CD8-positive, alpha-beta memory T cell (primary cell): ENCODE measurements around the gene STAP2. TPM values are rescaled to one million over a fixed set of nuclear protein-coding genes. Genes with fewer than 3 reads are reported as not detected.
A peak's percentile ranks its signal among the peaks of the same experiment; 100 is the strongest.
"Not testable (repeated sequence)": the region's sequence is repeated elsewhere in the genome, so short reads cannot be mapped to it uniquely, and the experiment has no call there.

Experiments used
- CTCF ChIA-PET: fragments of 350-600 bp; sonication (Branson Sonifier 250); formaldehyde crosslinking; loops from one replicate; lab custom pipeline; 2021; ENCODE audit warnings: antibody characterized with exemption; lab: Charles Lee
- POLR2A ChIA-PET: fragments of 350-600 bp; sonication (Branson Sonifier 250); formaldehyde crosslinking; loops from one replicate; lab custom pipeline; 2021; ENCODE audit warnings: antibody characterized with exemption; lab: Charles Lee
- DNase-seq, 5 donors: peaks; one replicate each; pipeline versions ENCODE4 v3.0.0 to v3.0.0-alpha.2; 2020 to 2022; ENCODE audit warnings: mixed read lengths in 1 of 5
- H3K27ac ChIP-seq: one replicate; pipeline ENCODE4 v1.7.0; 2013; ENCODE audit warnings: low read depth, mild to moderate bottlenecking, low read length, moderate library complexity
- H3K27me3 ChIP-seq: 2 replicates; pipeline ENCODE4 v1.7.0; 2013; ENCODE audit warnings: low read length, mild to moderate bottlenecking; ENCODE audit not compliant: insufficient read depth, poor library complexity, severe bottlenecking
- H3K36me3 ChIP-seq: 2 replicates; pipeline ENCODE4 v1.7.0; 2013; ENCODE audit warnings: mild to moderate bottlenecking, low read length, moderate library complexity; ENCODE audit not compliant: insufficient read depth
- H3K4me1 ChIP-seq: 2 replicates; pipeline ENCODE4 v1.7.0; 2013; ENCODE audit warnings: mild to moderate bottlenecking, low read length, moderate library complexity; ENCODE audit not compliant: insufficient read depth
- H3K4me3 ChIP-seq: 2 replicates; pipeline ENCODE4 v1.7.0; 2013; ENCODE audit warnings: mild to moderate bottlenecking, low read length
- H3K9me3 ChIP-seq: 2 replicates; pipeline ENCODE4 v1.7.0; 2013; ENCODE audit warnings: mild to moderate bottlenecking, low read length
- H3K27ac Mint-ChIP-seq, 8 donors: one replicate each; pipeline ENCODE4 v1.8.0; 2020 to 2021; ENCODE audit warnings: mixed read lengths in 8 of 8, mild to moderate bottlenecking in 6 of 8, inconsistent platforms in 3 of 8, moderate library complexity in 3 of 8
- H3K27me3 Mint-ChIP-seq, 2 donors: one replicate each; pipeline ENCODE4 v1.8.0; 2020 to 2021; ENCODE audit warnings: mixed read lengths in 2 of 2, mild to moderate bottlenecking in 1 of 2, moderate library complexity in 1 of 2
- H3K36me3 Mint-ChIP-seq, 3 donors: one replicate each; pipeline ENCODE4 v1.8.0; 2020 to 2021; ENCODE audit warnings: mixed read lengths in 3 of 3, inconsistent platforms in 1 of 3, mild to moderate bottlenecking in 1 of 3
- H3K4me1 Mint-ChIP-seq, 3 donors: one replicate each; pipeline ENCODE4 v1.8.0; 2020 to 2021; ENCODE audit warnings: mixed read lengths in 3 of 3, inconsistent platforms in 1 of 3, mild to moderate bottlenecking in 1 of 3
- H3K4me3 Mint-ChIP-seq, 7 donors: one replicate each; pipeline ENCODE4 v1.8.0; 2020 to 2021; ENCODE audit warnings: mixed read lengths in 7 of 7, mild to moderate bottlenecking in 6 of 7, moderate library complexity in 4 of 7, inconsistent platforms in 2 of 7
- H3K9me3 Mint-ChIP-seq, 5 donors: one replicate each; pipeline ENCODE4 v1.8.0; 2020 to 2022; ENCODE audit warnings: mixed read lengths in 5 of 5, mild to moderate bottlenecking in 3 of 5, moderate library complexity in 2 of 5, inconsistent platforms in 1 of 5
- polyA plus RNA-seq: library from polyadenylated mRNA; unstranded; fragments of 300-500 nt; fragmentation: Illumina TruSeq; gene quantifications from one replicate; pipeline ENCODE4 v1.2.3, GENCODE V29; 2021
- total RNA-seq, 2 experiments: library from RNA; stranded (reverse); gene quantifications; one replicate each; pipeline ENCODE4 v1.2.3, GENCODE V29; 2021

The STAP2 gene
- total and polyA plus RNA-seq, 3 experiments from 2014 or later: 1.8 to 6.1 (median 3.9) TPM

DNA sequence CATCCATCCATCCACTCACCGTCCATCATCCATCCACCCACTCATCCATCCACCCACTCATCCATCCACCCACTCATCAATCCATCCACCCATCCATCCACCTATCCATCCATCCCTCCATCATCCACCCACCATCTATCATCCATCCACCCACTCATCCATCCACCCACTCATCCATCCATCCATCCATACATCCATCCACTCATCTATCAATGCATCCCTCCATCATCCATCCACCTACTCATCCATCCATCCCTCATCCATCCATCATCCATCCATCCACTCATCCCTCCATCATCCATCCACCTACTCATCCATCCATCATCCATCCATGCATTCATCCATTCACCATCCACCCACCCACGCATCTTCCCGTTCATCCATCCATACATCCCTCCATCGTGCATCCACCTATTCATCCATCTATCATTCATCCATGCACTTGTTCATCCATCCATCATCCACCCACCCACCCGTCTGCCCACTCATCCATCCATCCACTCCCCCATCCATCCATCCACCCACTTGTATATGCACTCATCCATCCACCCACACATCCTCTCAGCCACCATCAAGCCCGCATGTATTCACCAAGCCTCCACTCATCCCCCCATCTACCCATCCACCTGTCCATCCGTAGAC, 3.6 kb downstream of the STAP2 start:
- Mint-ChIP-seq H3K27me3 (no peaks in the 10 kb centered on the region), H3K4me3 (peak overlapping the region in 1 of 7 donors; percentile 64), H3K36me3 (no peaks in the 10 kb centered on the region), H3K27ac (peak overlapping the region in 1 of 8 donors; percentile 27), H3K9me3 (no peaks in the 10 kb centered on the region), H3K4me1 (peaks cover 12 to 19% (median 18%) of the 10 kb centered on the region in 3 donors)
- Histone ChIP-seq H3K4me1 (peaks cover 9% of the 10 kb centered on the region), H3K9me3 (no peaks in the 10 kb centered on the region), H3K4me3 (no peak overlapping the region), H3K27ac (no peak overlapping the region), H3K27me3 (no peaks in the 10 kb centered on the region), H3K36me3 (no peaks in the 10 kb centered on the region)
- no peak for DNase-seq
- ChIA-PET POLR2A (no interaction called here), CTCF (no interaction called here)

DNA sequence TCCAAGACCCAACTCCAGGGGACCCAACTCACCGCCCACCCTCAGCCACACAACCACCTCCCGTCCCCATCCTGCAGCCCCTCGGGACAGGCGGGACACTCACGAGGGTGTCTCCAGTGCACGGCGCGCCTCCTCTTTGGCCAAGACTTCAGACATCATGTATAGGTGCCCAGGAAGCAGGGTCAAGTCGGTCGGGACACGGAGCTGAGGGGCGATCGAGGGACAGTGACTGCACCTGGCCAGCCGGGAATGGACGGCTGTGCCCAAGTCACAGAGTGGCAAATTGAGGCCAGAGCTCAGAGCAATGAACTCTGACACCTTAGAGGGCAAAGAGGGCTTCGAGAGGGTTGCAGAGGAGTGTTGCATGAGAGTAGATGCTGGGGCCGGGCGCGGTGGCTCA, 8.8 kb downstream of the STAP2 start:
- H3K4me1 Mint-ChIP-seq: peaks cover 20 to 30% (median 24%) of the 10 kb centered on the region in 3 donors
- Histone ChIP-seq H3K4me1 (peaks cover 11% of the 10 kb centered on the region), H3K36me3 (no peaks in the 10 kb centered on the region), H3K9me3 (no peaks in the 10 kb centered on the region), H3K4me3 (no peak overlapping the region), H3K27me3 (no peaks in the 10 kb centered on the region), H3K27ac (no peak overlapping the region)
- peaks cover 0 to 2% (median 0%) of the 10 kb centered on the region in 5 donors for H3K9me3 Mint-ChIP-seq
- H3K36me3 Mint-ChIP-seq: no peaks in the 10 kb centered on the region
- peak overlapping the region in 3 of 7 donors; percentile 37 to 45 (median 41) for H3K4me3 Mint-ChIP-seq
- peaks cover 2 to 4% of the 10 kb centered on the region in 2 donors for H3K27me3 Mint-ChIP-seq
- peak overlapping the region in 1 of 8 donors; percentile 60 for H3K27ac Mint-ChIP-seq
- ChIA-PET POLR2A (no interaction called here), CTCF (no interaction called here)
- DNase-seq: no peak

DNA sequence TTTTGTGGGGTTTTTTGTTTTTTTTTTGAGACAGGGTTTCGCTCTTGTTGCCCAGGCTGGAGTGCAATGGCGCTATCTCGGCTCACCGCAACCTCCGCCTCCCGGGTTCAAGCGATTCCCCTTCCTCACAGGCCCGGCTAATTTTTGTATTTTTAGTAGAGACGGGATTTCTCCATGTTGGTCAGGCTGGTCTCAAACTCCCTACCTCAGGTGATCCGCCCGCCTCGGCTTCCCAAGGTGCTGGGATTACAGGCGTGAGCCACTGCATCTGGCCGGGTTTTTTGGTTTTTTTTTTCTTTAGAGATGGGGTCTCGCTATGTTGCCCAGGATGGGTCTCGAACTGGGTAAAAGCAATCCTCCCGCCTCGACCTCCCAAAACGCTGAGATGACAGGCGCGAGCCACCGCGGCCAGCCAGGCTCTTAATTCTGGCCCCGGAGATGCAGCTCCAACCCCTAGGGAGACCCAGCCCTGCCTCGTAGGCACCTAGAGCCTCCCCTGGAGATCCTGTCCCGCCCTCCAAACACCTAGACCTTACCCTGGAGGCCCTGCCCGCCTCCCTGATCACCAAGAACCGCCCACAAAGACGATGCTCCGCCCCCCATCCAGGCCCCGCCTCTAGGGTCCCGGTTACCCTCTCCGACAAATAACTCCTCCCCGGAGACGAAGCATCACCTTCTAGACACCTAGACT, 9.5 kb downstream of the STAP2 start:
- H3K9me3 ChIP-seq, CTCF ChIA-PET, POLR2A ChIA-PET, H3K27me3 Mint-ChIP-seq, H3K36me3 Mint-ChIP-seq, H3K36me3 ChIP-seq, H3K9me3 Mint-ChIP-seq, H3K27me3 ChIP-seq: not testable (repeated sequence)
- H3K27ac Mint-ChIP-seq: peak overlapping the region in 3 of 8 donors; percentile 53 to 91 (median 83)
- Histone ChIP-seq H3K4me1 (peaks cover 11% of the 10 kb centered on the region), H3K4me3 (peak overlapping the region; percentile 68), H3K27ac (peak overlapping the region; percentile 38)
- peak in 4 of 5 donors; percentile 15 to 59 (median 20) for DNase-seq
- peaks cover 20 to 30% (median 24%) of the 10 kb centered on the region in 3 donors for H3K4me1 Mint-ChIP-seq
- peak overlapping the region; percentile 80 to 91 (median 85) for H3K4me3 Mint-ChIP-seq

DNA sequence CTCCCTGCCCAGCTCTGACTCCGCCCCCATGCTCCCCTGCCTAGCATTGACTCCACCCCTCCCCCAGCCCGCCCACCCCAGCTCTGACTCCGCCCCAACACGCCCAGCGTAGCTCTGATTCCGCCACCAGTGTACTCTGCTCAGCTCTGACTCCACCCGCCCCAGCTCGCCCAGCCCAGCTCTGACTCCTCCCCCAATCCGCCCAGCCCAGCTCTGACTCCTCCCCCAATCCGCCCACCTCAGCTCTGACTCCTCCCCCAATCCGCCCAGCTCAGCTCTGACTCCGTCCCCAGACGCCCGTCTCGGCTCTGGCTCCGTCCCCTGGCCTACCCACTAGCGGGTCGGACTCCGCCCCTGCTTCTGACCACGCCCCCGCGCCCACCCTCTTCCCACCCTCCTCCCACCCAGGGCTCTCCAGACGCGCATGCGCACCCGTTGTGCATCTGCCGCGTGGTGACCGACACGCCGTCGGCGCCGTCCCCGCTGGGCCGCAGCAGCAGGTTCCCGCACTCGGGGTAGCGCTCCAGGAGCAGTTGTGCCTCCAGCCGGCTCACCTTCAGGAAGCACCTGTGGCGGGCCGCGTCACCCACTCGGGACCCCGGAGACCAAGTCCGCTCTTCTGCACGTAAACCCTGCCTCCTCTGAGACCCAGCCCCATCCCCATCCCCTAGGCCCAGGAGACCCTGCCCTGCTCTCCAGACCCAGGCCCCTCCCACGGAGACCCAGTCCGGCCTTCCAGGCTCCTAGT, 10.2 kb downstream of the STAP2 start:
- no peaks in the 10 kb centered on the region for H3K36me3 ChIP-seq
- DNase-seq: peak; percentile 78 to 96 (median 92)
- peaks cover 11% of the 10 kb centered on the region for H3K4me1 ChIP-seq
- peak overlapping the region; percentile 80 to 91 (median 85) for H3K4me3 Mint-ChIP-seq
- no peaks in the 10 kb centered on the region for H3K9me3 ChIP-seq
- ChIA-PET CTCF (interaction anchor here (0.8 to 1.0 kb wide), 3 partner anchors 14 to 41 kb away, joined by 3 to 6 read pairs (median 4); no protein-coding TSS in a partner anchor), POLR2A (interaction anchor here (1.0 to 1.1 kb wide), 2 partner anchors 14 to 82 kb away, joined by 3 to 12 read pairs; partner anchors contain the start of genes MPND and YJU2)
- peaks cover 2 to 4% of the 10 kb centered on the region in 2 donors for H3K27me3 Mint-ChIP-seq
- H3K4me3 ChIP-seq: peak overlapping the region; percentile 81
- peaks cover 20 to 30% (median 24%) of the 10 kb centered on the region in 3 donors for H3K4me1 Mint-ChIP-seq
- no peaks in the 10 kb centered on the region for H3K36me3 Mint-ChIP-seq
- no peaks in the 10 kb centered on the region for H3K27me3 ChIP-seq
- peaks cover 0 to 2% (median 0%) of the 10 kb centered on the region in 5 donors for H3K9me3 Mint-ChIP-seq
- peak overlapping the region; percentile 38 for H3K27ac ChIP-seq
- H3K27ac Mint-ChIP-seq: peak overlapping the region; percentile 35 to 94 (median 77)

DNA sequence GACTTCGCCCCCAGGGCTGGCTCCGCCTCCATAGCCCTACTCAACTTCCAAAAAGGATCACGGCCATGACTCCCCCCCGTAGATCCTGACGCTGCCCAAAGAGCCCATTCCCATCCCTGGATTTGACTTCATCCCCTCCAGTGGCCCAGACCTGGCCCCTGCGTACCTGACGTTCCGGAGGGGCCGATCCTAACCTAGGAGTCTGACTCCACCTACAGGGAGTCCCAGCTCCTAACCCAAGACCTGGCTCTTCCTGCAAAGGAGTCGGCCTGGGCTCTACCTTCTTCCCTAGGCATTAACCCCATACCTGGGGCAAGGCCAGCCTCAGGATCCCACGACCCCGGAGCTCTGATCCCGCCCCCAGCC, 10.8 kb downstream of the STAP2 start:
- H3K4me1 Mint-ChIP-seq: peaks cover 20 to 30% (median 24%) of the 10 kb centered on the region in 3 donors
- H3K27ac Mint-ChIP-seq: peak overlapping the region in 5 of 8 donors; percentile 29 to 94 (median 68)
- DNase-seq: no peak
- Histone ChIP-seq H3K27me3 (no peaks in the 10 kb centered on the region), H3K36me3 (no peaks in the 10 kb centered on the region), H3K4me3 (peak overlapping the region; percentile 81), H3K27ac (no peak overlapping the region), H3K4me1 (peaks cover 11% of the 10 kb centered on the region), H3K9me3 (no peaks in the 10 kb centered on the region)
- H3K9me3 Mint-ChIP-seq: peaks cover 0 to 2% (median 0%) of the 10 kb centered on the region in 5 donors
- ChIA-PET POLR2A (interaction anchor here (1.0 to 1.1 kb wide), 2 partner anchors 15 to 81 kb away, joined by 3 to 12 read pairs; partner anchors contain the start of genes MPND and YJU2), CTCF (interaction anchor here (0.8 to 1.0 kb wide), 3 partner anchors 15 to 42 kb away, joined by 3 to 6 read pairs (median 4); no protein-coding TSS in a partner anchor)
- peaks cover 2 to 4% of the 10 kb centered on the region in 2 donors for H3K27me3 Mint-ChIP-seq
- H3K4me3 Mint-ChIP-seq: peak overlapping the region; percentile 80 to 88 (median 83)
- no peaks in the 10 kb centered on the region for H3K36me3 Mint-ChIP-seq

DNA sequence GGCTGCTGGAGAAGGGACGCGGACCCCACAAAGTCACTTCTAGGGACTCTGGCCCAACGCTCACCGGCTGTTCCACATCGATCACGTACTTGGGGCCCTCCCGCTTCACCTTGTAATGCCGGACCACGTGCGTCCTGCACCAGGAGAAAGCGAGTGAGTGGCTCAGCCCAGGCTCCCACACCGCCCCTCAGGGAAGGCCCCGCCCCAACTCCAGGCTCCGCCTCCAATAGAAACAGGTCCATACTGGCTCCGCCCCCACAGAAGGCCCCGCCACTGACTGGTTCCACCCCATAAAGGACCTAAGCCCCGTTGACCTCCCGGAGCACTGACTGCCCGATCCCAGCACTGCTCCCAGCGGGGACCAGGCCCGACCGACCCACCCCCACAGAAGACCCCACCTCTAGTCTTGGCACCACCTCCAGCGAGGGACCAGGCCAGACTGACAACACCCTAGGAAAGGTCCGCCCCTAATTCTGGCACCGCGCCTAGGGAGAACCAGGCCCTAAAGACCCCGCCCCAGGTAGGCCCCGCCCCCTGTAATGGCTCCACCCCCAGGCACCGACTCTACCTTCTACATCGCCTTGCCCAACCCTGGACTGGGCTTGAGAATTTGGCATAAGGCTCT, 11.3 kb downstream of the STAP2 start:
- peaks cover 20 to 30% (median 24%) of the 10 kb centered on the region in 3 donors for H3K4me1 Mint-ChIP-seq
- ChIA-PET CTCF (interaction anchor here (0.8 to 1.0 kb wide), 2 partner anchors 15 to 24 kb away, joined by 3 to 6 read pairs; no protein-coding TSS in a partner anchor), POLR2A (interaction anchor here (1.0 to 1.1 kb wide), 2 partner anchors 16 to 81 kb away, joined by 3 to 12 read pairs; partner anchors contain the start of genes MPND and YJU2)
- Histone ChIP-seq H3K4me3 (peak overlapping the region; percentile 81), H3K36me3 (no peaks in the 10 kb centered on the region), H3K27ac (peak overlapping the region; percentile 47), H3K27me3 (no peaks in the 10 kb centered on the region), H3K4me1 (peaks cover 11% of the 10 kb centered on the region), H3K9me3 (no peaks in the 10 kb centered on the region)
- no peaks in the 10 kb centered on the region for H3K36me3 Mint-ChIP-seq
- H3K27me3 Mint-ChIP-seq: peaks cover 2 to 4% of the 10 kb centered on the region in 2 donors
- H3K27ac Mint-ChIP-seq: peak overlapping the region in 7 of 8 donors; percentile 29 to 94 (median 60)
- H3K4me3 Mint-ChIP-seq: peak overlapping the region; percentile 80 to 88 (median 83)
- DNase-seq: peak; percentile 46 to 76 (median 58)
- H3K9me3 Mint-ChIP-seq: peaks cover 0 to 2% (median 0%) of the 10 kb centered on the region in 5 donors

DNA sequence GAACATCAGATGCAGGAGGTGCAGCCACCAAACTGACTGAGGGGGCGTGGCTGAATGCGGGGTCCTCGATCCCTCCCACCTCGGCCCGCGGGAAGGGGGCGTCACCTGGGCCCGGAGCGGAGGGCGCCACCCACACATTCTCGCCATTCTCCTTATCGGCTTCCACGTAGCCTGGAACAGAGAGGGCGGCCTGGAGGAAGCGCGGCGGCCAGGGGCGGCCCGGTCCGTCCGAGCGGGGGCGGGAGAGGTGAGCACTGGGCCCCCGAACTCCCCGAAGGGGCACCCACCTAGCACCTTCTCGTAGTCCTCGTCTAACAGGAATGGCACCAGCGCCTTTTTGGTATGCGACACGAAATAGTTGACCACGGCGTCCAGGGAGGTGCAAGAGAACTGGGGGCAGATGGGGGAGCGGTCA, 11.8 kb downstream of the STAP2 start:
- H3K36me3 Mint-ChIP-seq: no peaks in the 10 kb centered on the region
- H3K27me3 ChIP-seq: no peaks in the 10 kb centered on the region
- H3K4me3 ChIP-seq: peak overlapping the region; percentile 81
- H3K4me1 ChIP-seq: peaks cover 11% of the 10 kb centered on the region
- peaks cover 2 to 4% of the 10 kb centered on the region in 2 donors for H3K27me3 Mint-ChIP-seq
- H3K27ac Mint-ChIP-seq: peak overlapping the region in 2 of 8 donors; percentile 38 to 75
- H3K27ac ChIP-seq: peak overlapping the region; percentile 47
- no peaks in the 10 kb centered on the region for H3K36me3 ChIP-seq
- POLR2A ChIA-PET: no interaction called here
- DNase-seq: peak in 2 of 5 donors; percentile 19 to 34
- H3K4me3 Mint-ChIP-seq: peak overlapping the region in 6 of 7 donors; percentile 80 to 86 (median 84)
- peaks cover 20 to 30% (median 24%) of the 10 kb centered on the region in 3 donors for H3K4me1 Mint-ChIP-seq
- CTCF ChIA-PET: no interaction called here
- no peaks in the 10 kb centered on the region for H3K9me3 ChIP-seq
- peaks cover 0 to 2% (median 0%) of the 10 kb centered on the region in 5 donors for H3K9me3 Mint-ChIP-seq
